GM12878 (cell line): Measurements from ENCODE around the gene AMH. TPM values are rescaled to one million over a fixed set of nuclear protein-coding genes. Genes with fewer than 3 reads are reported as not detected.

Source experiments
- ATAC-seq: fragments of 200-7000 bp; cut with Tn5 transposase; 3 replicates; pipeline ENCODE4 v1.9.1; 2020; ENCODE audit warnings: mild to moderate bottlenecking, moderate library complexity
- BruUV-seq: library from RNA; stranded (reverse); fragments of 400-500 nt; replicated peaks from 2 replicates; lab custom pipeline; 2021; lab: Mats Ljungman, UMichigan
- CTCF ChIA-PET: fragments of 300-600 bp; sonication (Branson Sonifier 250); formaldehyde crosslinking; extraction: SDS; loops from one replicate; lab custom pipeline; 2021; ENCODE audit warnings: inconsistent platforms; lab: Yijun Ruan, JAX
- POLR2A ChIA-PET: fragments of 350-600 bp; formaldehyde crosslinking; extraction: SDS; loops from one replicate; lab custom pipeline; 2021; ENCODE audit warnings: inconsistent platforms; lab: Charles Lee
- RAD21 ChIA-PET: fragments of 300-600 bp; sonication (Branson Sonifier 250); formaldehyde crosslinking; loops from one replicate; lab custom pipeline; 2023; ENCODE audit warnings: antibody characterized with exemption; ENCODE audit not compliant: unreplicated experiment; lab: Charles Lee
- SMC1A ChIA-PET: fragments of 300-600 bp; sonication (Branson Sonifier 250); formaldehyde crosslinking; loops from one replicate; lab custom pipeline; 2023; ENCODE audit not compliant: unreplicated experiment, uncharacterized antibody; lab: Charles Lee
- DNase-seq: peaks from one replicate; pipeline ENCODE4 v3.0.0-alpha.2; 2011; ENCODE audit warnings: low read depth, low spot score
- FAIRE-seq: peaks from 3 replicates; lab custom pipeline; 2011; peaks lifted over from hg19 to GRCh38; lab: Jason Lieb, UNC
- H2AFZ ChIP-seq: 2 replicates; pipeline ENCODE4 v1.6.0; 2011; ENCODE audit warnings: low read depth, low read length, control low read depth; ENCODE audit not compliant: control insufficient read depth
- H3K27ac ChIP-seq: 2 replicates; pipeline ENCODE4 v1.5.1; 2011; ENCODE audit warnings: control low read depth; ENCODE audit not compliant: control insufficient read depth, insufficient read depth
- H3K27me3 ChIP-seq, 2 experiments: replicated peaks in 1 of 2; 2 replicates each; pipeline versions ENCODE4 v1.6.0 to v1.6.1; 2011; ENCODE audit warnings: low read length in 1 of 2; ENCODE audit not compliant: control insufficient read depth in 2 of 2, insufficient read depth in 2 of 2
- H3K36me3 ChIP-seq, 2 experiments: 2 replicates each; pipeline ENCODE4 v1.5.1; 2011; ENCODE audit warnings: low read length in 1 of 2; ENCODE audit not compliant: control insufficient read depth in 2 of 2, insufficient read depth in 2 of 2
- H3K4me1 ChIP-seq: 2 replicates; pipeline ENCODE4 v1.6.1; 2011; ENCODE audit warnings: mild to moderate bottlenecking, low read length, moderate library complexity, mixed read lengths; ENCODE audit not compliant: control insufficient read depth, insufficient read depth
- H3K4me2 ChIP-seq: 2 replicates; pipeline ENCODE4 v1.6.0; 2011; ENCODE audit warnings: control low read depth; ENCODE audit not compliant: control insufficient read depth, insufficient read depth
- H3K4me3 ChIP-seq: fragments of 200-600 bp; sonication (generic); 2 replicates; pipeline ENCODE4 v1.5.1; 2016
- H3K79me2 ChIP-seq: 2 replicates; pipeline ENCODE4 v1.6.0; 2011; ENCODE audit warnings: low read length; ENCODE audit not compliant: control insufficient read depth, insufficient read depth
- H3K9ac ChIP-seq: 2 replicates; pipeline ENCODE4 v1.8.0; 2011; ENCODE audit warnings: low read length, control low read depth, mixed read lengths; ENCODE audit not compliant: control insufficient read depth, insufficient read depth
- H3K9me3 ChIP-seq: replicated peaks from 3 replicates; pipeline ENCODE4 v1.5.1; 2011; ENCODE audit warnings: mild to moderate bottlenecking, low read length; ENCODE audit not compliant: control insufficient read depth, insufficient read depth
- H4K20me1 ChIP-seq: 2 replicates; pipeline ENCODE4 v1.6.0; 2011; ENCODE audit not compliant: control insufficient read depth, insufficient read depth
- NR2F1 ChIP-seq: fragments of 450-650 bp; conservative IDR thresholded peaks from 2 replicates; pipeline ENCODE4 v1.6.1; 2017; ENCODE audit warnings: mild to moderate bottlenecking
- POLR2A ChIP-seq: IDR thresholded peaks from 2 replicates; pipeline ENCODE4 v1.6.1; 2011; ENCODE audit warnings: low read depth, mild to moderate bottlenecking, low read length
- YBX1 ChIP-seq: fragments of 450-650 bp; IDR thresholded peaks from 2 replicates; pipeline ENCODE4 v1.6.1; 2016; ENCODE audit warnings: antibody characterized with exemption
- ZBTB40 ChIP-seq: fragments of 450-650 bp; IDR thresholded peaks from 2 replicates; pipeline ENCODE4 v1.6.1; 2016; ENCODE audit warnings: mild to moderate bottlenecking, moderate library complexity, borderline replicate concordance
- WGBS: methylation state at CpG from one replicate; pipeline ENCODE4 v1.1.6; 2016; ENCODE audit warnings: low lambda C conversion rate; ENCODE audit not compliant: insufficient replicate concordance, insufficient coverage; ENCODE audit errors: missing lambda C conversion rate; 5-methylcytosine and 5-hydroxymethylcytosine counted together
- in situ Hi-C: fragments of 300-500 bp; cut with MboI; formaldehyde crosslinking; loops from 9 replicates; pipeline ENCODE4 v1.14.3; 2018; ENCODE audit warnings: mixed read lengths
- intact Hi-C: fragments of 100-400 bp; cut with micrococcal nuclease; formaldehyde crosslinking; loops from one replicate; pipeline ENCODE4 v1.14.2; 2022; ENCODE audit not compliant: unreplicated experiment
- polyA plus RNA-seq, 11 experiments: library from polyadenylated mRNA; depleted of rRNA in 4 of 11; unstranded in 6 of 11; stranded (reverse) in 5 of 11; fragments of >200 nt; fragmentation: Nextera tagmentation in 4 of 11; fragmentation: Illumina TruSeq in 1 of 11; extraction: Ambion mirVana in 4 of 11; extraction: Trizol in 1 of 11; gene quantifications; 1 replicate in 1 of 11; 2 replicates in 10 of 11; pipeline versions ENCODE4 v1.2.1 to v1.2.3, GENCODE V29; 2011 to 2016; ENCODE audit warnings: inconsistent platforms in 2 of 11, missing spikeins in 2 of 11, low read depth in 1 of 11
- total RNA-seq, 4 experiments: library from RNA; depleted of rRNA in 3 of 4; stranded (reverse); fragments of >200 nt in 3 of 4; fragmentation: Illumina TruSeq in 1 of 4; extraction: Trizol in 1 of 4; gene quantifications; 2 replicates each; pipeline versions ENCODE4 v1.2.1 to v1.2.3, GENCODE V29; 2013 to 2021

The AMH gene
- total and polyA plus RNA-seq, 10 of the 15 experiments (the other 5 are each of a cell fraction or from before 2014, with no cell fraction given), result 0.17 to 3.5 (median 0.81) TPM; not detected in 4

DNA sequence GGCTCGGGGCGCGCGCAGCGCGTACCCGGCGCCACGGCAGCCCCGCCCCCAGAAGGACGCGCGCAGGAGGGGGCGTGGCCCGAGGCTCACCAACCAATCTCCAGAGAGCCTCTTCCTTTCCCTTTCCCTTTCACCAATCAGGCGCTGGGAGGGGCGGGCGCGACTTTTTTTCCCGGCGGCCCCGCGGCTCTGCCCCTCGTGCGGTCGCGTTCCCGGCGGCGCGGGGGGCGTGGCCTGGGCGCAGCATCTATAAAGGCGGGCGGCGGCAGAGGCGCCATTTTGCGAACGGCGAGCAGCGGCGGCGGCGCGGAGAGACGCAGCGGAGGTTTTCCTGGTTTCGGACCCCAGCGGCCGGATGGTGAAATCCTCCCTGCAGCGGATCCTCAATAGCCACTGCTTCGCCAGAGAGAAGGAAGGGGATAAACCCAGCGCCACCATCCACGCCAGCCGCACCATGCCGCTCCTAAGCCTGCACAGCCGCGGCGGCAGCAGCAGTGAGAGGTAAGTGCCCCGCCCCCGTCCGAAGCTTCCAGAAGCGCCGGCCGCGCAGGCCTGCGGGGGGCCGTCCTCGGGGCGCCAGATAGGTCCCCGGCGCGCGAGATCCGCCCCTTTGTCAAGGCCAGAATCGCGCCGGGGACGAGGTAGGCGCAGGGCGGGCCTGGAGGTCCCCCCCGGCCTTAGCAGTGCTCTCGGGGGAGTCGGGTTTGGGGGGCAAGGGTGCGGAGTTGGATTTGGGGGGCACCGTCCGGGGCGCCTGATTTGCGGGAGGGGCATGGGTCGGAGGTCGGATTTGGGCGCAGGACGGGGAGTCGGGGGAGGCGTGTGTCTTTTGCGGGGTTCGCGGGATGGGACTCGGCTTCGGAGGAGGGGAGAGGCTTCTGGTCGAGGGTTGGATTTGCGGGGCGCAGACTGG lies 20.4 kb downstream of the AMH start (continued):
- TF ChIP-seq ZBTB40, result no peak

- FAIRE-seq, result no peak
Measured at GRCh38 chr19:2270157-2270422, 21.0 kb downstream of the AMH start.

More at GRCh38 chr19:2270157-2270422, 21.0 kb downstream of the AMH start:
- H3K27me3 ChIP-seq, result no peaks in the 10 kb centered on the region
- peaks cover 4 to 14% of the 10 kb centered on the region in 2 experiments for H3K36me3 ChIP-seq
- peaks cover 21% of the 10 kb centered on the region for H3K4me1 ChIP-seq
- in situ Hi-C loops (loop anchor here (5.0 to 10.0 kb wide), 3 partner anchors 33 to 345 kb away; partner anchors contain the start of genes PLEKHJ1 and SF3A2), intact Hi-C loops (loop anchor here (5.0 to 10.0 kb wide), 2 partner anchors 352 to 515 kb away; partner anchors contain the start of genes SGTA and THOP1)
- BruUV-seq, result no TSS peak
- SMC1A ChIA-PET, result interaction anchor here (1.0 kb wide), 1 partner anchor 11 kb away, joined by 3 read pairs; no protein-coding TSS in a partner anchor
- no peaks in the 10 kb centered on the region for H3K9me3 ChIP-seq
- DNase-seq, result no peak
- RAD21 ChIA-PET, result interaction anchor here (0.9 to 1.7 kb wide), 3 partner anchors 31 to 99 kb away, joined by 3 to 5 read pairs (median 4); no protein-coding TSS in a partner anchor
- peak overlapping the region; percentile 95 for H3K4me3 ChIP-seq
- CTCF ChIA-PET, result interaction anchor here (0.7 to 1.0 kb wide), 2 partner anchors 8 to 32 kb away, joined by 3 to 4 read pairs; no protein-coding TSS in a partner anchor
- ATAC-seq, result no peak
- no peak overlapping the region for H2AFZ ChIP-seq
- H3K27ac ChIP-seq, result peak overlapping the region; percentile 89
- peak overlapping the region; percentile 97 for H3K9ac ChIP-seq
- H4K20me1 ChIP-seq, result peaks cover 13% of the 10 kb centered on the region
- WGBS, result 0% methylated on average over 26 of the region's 30 CpGs
- H3K4me2 ChIP-seq, result peak overlapping the region; percentile 57; the same call in 1 of the 2 replicates
- peaks cover 58% of the 10 kb centered on the region for H3K79me2 ChIP-seq
- TF ChIP-seq YBX1, result no peak
- peak; percentile 17; the same call in 1 of the 2 replicates for TF ChIP-seq POLR2A
- 0 out of 2 replicates have a peak, but pooled peaks have one; percentile 6 for TF ChIP-seq NR2F1
- POLR2A ChIA-PET, result interaction anchor here (0.5 to 3.5 kb wide), 4 partner anchors 8 to 185 kb away, joined by 3 to 36 read pairs (median 11); no protein-coding TSS in a partner anchor
